ENCODE data around the gene TBRG4. TPM values are rescaled to one million over a fixed set of nuclear protein-coding genes. Genes with fewer than 3 reads are reported as not detected.

TBRG4 gene
- total RNA-seq, 2 experiments from 2014 or later, result 197 TPM

DNA sequence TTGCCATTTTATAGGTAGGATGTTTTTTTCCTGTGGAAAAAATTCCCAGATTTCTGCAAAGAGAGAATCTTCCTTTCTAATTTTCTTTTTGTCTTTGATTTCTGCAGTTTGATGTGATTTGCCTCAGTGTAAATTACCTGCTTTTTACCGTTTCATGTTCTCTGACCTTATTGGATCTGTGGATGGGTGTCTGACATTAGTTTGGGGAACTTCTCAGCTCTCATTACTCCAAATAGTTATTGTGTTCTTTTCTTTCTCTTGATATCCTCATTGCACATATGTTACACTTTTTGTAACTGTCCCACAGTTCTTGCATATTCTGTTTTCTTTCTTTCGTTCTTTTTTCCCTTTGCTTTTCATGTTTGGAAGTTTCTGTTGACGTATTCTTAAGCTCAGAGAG is 51.2 kb downstream of the TBRG4 start:
- Mint-ChIP-seq H3K4me1 (ENCODE audit: low read depth) (peaks cover 58% of the 10 kb centered on the region), H3K36me3 (ENCODE audit: low read depth) (peaks cover 44% of the 10 kb centered on the region), H3K9me3 (no peaks in the 10 kb centered on the region), H3K4me3 (no peak overlapping the region), H3K27ac (peak overlapping the region; percentile 44), H3K27me3 (no peaks in the 10 kb centered on the region)
- intact Hi-C loops (cut with micrococcal nuclease), result no loop called here
- ChIA-PET CTCF (no interaction called here), POLR2A (interaction anchor here (0.6 kb wide), 1 partner anchor 25 kb away, joined by 4 read pairs; no protein-coding TSS in a partner anchor)
- TF ChIP-seq, protein P1, sequence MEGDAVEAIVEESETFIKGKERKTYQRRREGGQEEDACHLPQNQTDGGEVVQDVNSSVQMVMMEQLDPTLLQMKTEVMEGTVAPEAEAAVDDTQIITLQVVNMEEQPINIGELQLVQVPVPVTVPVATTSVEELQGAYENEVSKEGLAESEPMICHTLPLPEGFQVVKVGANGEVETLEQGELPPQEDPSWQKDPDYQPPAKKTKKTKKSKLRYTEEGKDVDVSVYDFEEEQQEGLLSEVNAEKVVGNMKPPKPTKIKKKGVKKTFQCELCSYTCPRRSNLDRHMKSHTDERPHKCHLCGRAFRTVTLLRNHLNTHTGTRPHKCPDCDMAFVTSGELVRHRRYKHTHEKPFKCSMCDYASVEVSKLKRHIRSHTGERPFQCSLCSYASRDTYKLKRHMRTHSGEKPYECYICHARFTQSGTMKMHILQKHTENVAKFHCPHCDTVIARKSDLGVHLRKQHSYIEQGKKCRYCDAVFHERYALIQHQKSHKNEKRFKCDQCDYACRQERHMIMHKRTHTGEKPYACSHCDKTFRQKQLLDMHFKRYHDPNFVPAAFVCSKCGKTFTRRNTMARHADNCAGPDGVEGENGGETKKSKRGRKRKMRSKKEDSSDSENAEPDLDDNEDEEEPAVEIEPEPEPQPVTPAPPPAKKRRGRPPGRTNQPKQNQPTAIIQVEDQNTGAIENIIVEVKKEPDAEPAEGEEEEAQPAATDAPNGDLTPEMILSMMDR (IDR thresholded peaks at IDR 0.05), result no peak
- DNase-seq (no peak), ATAC-seq (no peak)

DNA sequence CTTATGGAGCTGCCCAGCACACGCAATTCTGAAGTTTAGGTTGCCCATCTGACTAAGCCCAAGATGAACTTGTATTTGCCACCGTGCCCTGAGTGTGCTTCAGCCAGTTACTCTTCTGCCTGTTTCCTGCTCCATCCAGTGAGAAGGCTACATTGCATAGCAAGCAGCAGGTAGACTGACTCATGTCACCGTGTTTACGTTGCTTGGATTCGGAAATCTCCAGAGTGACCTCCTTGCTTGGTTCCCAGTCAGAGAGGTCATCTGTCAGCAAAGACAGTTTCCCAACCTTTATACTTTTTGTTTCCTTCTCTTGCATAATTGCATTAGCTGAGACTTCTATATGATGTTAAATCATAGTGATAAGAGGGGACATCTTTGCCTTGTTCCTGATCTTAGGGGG is 53.6 kb downstream of the TBRG4 start:
- H3K27me3 Mint-ChIP-seq, result no peaks in the 10 kb centered on the region
- POLR2A ChIA-PET, result no interaction called here
- intact Hi-C loops (cut with micrococcal nuclease), result no loop called here
- no peaks in the 10 kb centered on the region for H3K9me3 Mint-ChIP-seq
- H3K27ac Mint-ChIP-seq, result no peak overlapping the region
- H3K4me3 Mint-ChIP-seq, result no peak overlapping the region
- TF ChIP-seq, protein P1 (IDR thresholded peaks at IDR 0.05), result no peak
- DNase-seq (no peak), ATAC-seq (no peak)
- peaks cover 69% of the 10 kb centered on the region for H3K4me1 Mint-ChIP-seq (ENCODE audit: low read depth)
- CTCF ChIA-PET, result interaction anchor here (1.7 kb wide), 1 partner anchor 85 kb away, joined by 5 read pairs; no protein-coding TSS in a partner anchor
- H3K36me3 Mint-ChIP-seq (ENCODE audit: low read depth), result peaks cover 33% of the 10 kb centered on the region

DNA sequence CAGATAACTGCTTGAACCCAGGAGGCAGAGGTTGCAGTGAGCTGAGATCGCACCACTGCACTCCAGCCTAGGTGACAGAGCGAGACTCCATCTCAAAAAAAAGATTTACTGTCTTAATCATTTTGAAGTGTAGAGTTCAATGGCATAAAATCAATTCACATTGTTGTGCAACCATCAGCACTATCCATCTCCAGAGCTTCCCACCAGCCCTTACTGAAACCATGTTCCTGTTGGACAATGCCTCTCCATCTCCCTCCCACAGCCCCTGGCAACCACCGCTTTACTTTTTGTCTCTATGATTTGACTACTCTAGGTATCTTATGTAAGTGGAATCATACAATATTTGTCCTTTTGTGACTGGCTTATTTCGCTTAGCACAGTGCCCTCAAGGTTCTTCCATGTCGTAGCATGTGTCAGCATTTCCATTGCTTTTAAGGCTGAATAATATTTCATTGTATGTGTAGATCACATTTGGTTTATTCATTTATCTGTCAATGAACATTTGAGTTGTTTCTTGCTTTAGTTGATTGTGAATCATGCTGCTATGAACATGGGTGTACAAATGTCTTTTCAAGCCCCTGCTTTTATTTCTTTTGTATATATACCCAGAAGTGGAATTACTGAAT is 55.8 kb downstream of the TBRG4 start:
- POLR2A ChIA-PET, result interaction anchor here (1.7 kb wide), 1 partner anchor 14 kb away, joined by 6 read pairs; no protein-coding TSS in a partner anchor
- intact Hi-C loops (cut with micrococcal nuclease), result no loop called here
- CTCF ChIA-PET, result interaction anchor here (0.6 to 1.6 kb wide), 2 partner anchors 54 to 83 kb away, joined by 3 to 4 read pairs; no protein-coding TSS in a partner anchor
- TF ChIP-seq, protein P1 (IDR thresholded peaks at IDR 0.05), result no peak
- Mint-ChIP-seq H3K27ac (peak overlapping the region; percentile 35), H3K27me3 (no peaks in the 10 kb centered on the region), H3K36me3 (ENCODE audit: low read depth) (peaks cover 24% of the 10 kb centered on the region), H3K4me3 (no peak overlapping the region), H3K9me3 (no peaks in the 10 kb centered on the region), H3K4me1 (ENCODE audit: low read depth) (peaks cover 58% of the 10 kb centered on the region)
- peak; percentile 32 for ATAC-seq
- no peak for DNase-seq

DNA sequence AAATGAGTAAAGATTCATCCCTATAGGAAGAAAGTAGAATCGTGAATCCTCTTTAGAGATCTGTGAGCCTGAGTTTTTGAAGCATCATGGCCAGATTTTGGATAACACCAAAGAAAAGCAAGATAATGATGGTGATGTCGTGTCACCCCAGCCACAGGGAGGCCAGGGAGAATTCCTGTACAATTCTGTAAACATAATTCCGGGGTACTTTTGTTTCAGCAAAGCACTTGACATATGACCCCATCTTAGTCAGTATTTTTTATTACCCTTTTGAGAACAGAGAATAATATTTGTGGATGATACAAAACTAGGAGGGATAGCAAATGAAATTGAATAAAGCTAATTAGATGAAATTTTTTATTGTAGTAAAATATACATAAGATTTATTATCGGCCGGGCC is 56.5 kb downstream of the TBRG4 start:
- Mint-ChIP-seq H3K36me3 (ENCODE audit: low read depth) (peaks cover 26% of the 10 kb centered on the region), H3K27me3 (no peaks in the 10 kb centered on the region), H3K4me1 (ENCODE audit: low read depth) (peaks cover 53% of the 10 kb centered on the region), H3K27ac (peak overlapping the region; percentile 3), H3K9me3 (no peaks in the 10 kb centered on the region), H3K4me3 (no peak overlapping the region)
- intact Hi-C loops (cut with micrococcal nuclease), result no loop called here
- DNase-seq (no peak), ATAC-seq (no peak)
- TF ChIP-seq, protein P1 (IDR thresholded peaks at IDR 0.05), result no peak
- ChIA-PET POLR2A (interaction anchor here (1.0 to 1.7 kb wide), 3 partner anchors 9 to 49 kb away, joined by 3 to 6 read pairs (median 3); no protein-coding TSS in a partner anchor), CTCF (interaction anchor here (0.6 to 1.6 kb wide), 3 partner anchors 53 to 82 kb away, joined by 3 to 4 read pairs (median 3); no protein-coding TSS in a partner anchor)

DNA sequence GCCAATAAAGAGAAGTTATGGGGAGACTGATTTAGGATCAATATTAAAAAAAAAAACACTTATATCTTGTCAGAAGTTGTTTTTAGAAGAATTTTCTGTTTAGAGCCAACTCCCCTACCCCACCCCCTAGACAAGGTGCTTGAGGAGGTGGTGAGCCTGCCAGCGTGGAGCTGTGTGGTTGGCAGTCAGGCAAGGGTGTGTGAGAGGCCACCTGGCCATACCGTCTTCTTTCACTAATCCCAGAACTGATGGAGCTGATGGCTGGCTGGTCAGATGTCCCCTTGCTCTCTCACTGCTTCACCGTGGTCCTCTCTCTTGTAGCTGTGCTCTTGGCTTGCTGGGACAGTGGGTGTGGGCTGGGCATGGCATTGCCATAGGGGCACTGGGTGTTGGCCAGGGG is 57.1 kb downstream of the TBRG4 start:
- CTCF ChIA-PET, result interaction anchor here (1.0 to 1.6 kb wide), 2 partner anchors 53 to 81 kb away, joined by 3 to 4 read pairs; no protein-coding TSS in a partner anchor
- H3K4me1 Mint-ChIP-seq (ENCODE audit: low read depth), result peaks cover 49% of the 10 kb centered on the region
- intact Hi-C loops (cut with micrococcal nuclease), result no loop called here

More for the DNA sequence above, 57.1 kb downstream of the TBRG4 start:
- no peaks in the 10 kb centered on the region for H3K9me3 Mint-ChIP-seq
- no peak for ATAC-seq
- H3K36me3 Mint-ChIP-seq (ENCODE audit: low read depth), result peaks cover 29% of the 10 kb centered on the region
- DNase-seq, result no peak
- POLR2A ChIA-PET, result interaction anchor here (1.0 to 1.7 kb wide), 4 partner anchors 9 to 49 kb away, joined by 3 to 6 read pairs (median 4); no protein-coding TSS in a partner anchor
- no peaks in the 10 kb centered on the region for H3K27me3 Mint-ChIP-seq
- peak overlapping the region; percentile 3 for H3K27ac Mint-ChIP-seq
- TF ChIP-seq, protein P1 (IDR thresholded peaks at IDR 0.05), result no peak
- no peak overlapping the region for H3K4me3 Mint-ChIP-seq

All from activated CD8-positive, alpha-beta T cell treated with anti-CD3 and anti-CD28 coated beads for 36 hours (primary cell).